ENCODE data around the gene TOP3A. TPM values are rescaled to one million over a fixed set of nuclear protein-coding genes. Genes with fewer than 3 reads are reported as not detected.

TOP3A gene
- total RNA-seq, 1 experiment from 2014 or later, result 48.8 TPM

DNA sequence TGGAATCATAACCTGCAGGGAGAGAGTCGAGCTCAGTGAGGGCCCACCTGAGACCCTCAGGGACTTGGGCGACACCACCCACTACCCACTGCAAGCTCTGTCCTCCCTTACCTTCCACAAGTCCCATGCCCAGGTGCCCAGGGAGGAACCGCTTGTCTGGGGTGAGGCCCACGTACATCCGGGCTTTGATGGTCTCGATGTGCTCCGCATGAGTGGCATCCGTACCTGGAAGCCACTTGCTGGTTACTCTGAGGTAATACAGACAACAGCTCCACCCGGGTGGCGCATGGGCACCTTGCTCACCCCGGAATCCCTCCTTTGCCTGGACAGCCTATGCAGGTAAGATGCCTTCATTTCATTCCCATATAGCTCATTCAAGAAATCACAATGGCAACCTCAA is 29.5 kb downstream of the TOP3A start:
- H3K36me3 ChIP-seq (ENCODE audit: control insufficient read depth in 1 of 2, insufficient read depth in 2 of 2, low read length in 2 of 2), result peaks cover 55 to 77% of the 10 kb centered on the region in 2 experiments
- no peak overlapping the region for H2AFZ ChIP-seq (ENCODE audit: low read depth, low read length, poor library complexity, severe bottlenecking)
- H3K4me3 ChIP-seq (replicated peaks in 1 of 2; ENCODE audit: low read depth in 1 of 2, low read length in 2 of 2), result no peak overlapping the region
- ChIA-PET POLR2A (no interaction called here), CTCF (no interaction called here), RAD21 (ENCODE audit: low non-redundant PET in 1 of 2, low total read pairs in 2 of 2, uncharacterized antibody in 2 of 2, unreplicated experiment in 2 of 2) (no interaction called here)
- no TSS peak for BruUV-seq (replicated peaks)
- intact Hi-C loops (cut with micrococcal nuclease), result no loop called here
- H3K27ac ChIP-seq (ENCODE audit: low read depth, low read length), result no peak overlapping the region
- H3K4me1 ChIP-seq (ENCODE audit: control insufficient read depth in 1 of 2, insufficient read depth in 2 of 2, low read length in 2 of 2), result peaks cover 0 to 9% of the 10 kb centered on the region in 2 experiments; a peak in 1 of 4 replicates
- peaks cover 4% of the 10 kb centered on the region; the same call in 1 of the 2 replicates for H3K79me2 ChIP-seq (ENCODE audit: insufficient read depth, low read length)
- TF ChIP-seq, protein P1, sequence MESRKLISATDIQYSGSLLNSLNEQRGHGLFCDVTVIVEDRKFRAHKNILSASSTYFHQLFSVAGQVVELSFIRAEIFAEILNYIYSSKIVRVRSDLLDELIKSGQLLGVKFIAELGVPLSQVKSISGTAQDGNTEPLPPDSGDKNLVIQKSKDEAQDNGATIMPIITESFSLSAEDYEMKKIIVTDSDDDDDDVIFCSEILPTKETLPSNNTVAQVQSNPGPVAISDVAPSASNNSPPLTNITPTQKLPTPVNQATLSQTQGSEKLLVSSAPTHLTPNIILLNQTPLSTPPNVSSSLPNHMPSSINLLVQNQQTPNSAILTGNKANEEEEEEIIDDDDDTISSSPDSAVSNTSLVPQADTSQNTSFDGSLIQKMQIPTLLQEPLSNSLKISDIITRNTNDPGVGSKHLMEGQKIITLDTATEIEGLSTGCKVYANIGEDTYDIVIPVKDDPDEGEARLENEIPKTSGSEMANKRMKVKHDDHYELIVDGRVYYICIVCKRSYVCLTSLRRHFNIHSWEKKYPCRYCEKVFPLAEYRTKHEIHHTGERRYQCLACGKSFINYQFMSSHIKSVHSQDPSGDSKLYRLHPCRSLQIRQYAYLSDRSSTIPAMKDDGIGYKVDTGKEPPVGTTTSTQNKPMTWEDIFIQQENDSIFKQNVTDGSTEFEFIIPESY (IDR thresholded peaks at IDR 0.05; ENCODE audit: extremely low read depth, insufficient replicate concordance, low read length), result no peak
- no peak for TF ChIP-seq POLR2A (IDR thresholded peaks at IDR 0.05; ENCODE audit: borderline replicate concordance, extremely low read depth, insufficient read depth, insufficient read length)
- TF ChIP-seq, protein P2, sequence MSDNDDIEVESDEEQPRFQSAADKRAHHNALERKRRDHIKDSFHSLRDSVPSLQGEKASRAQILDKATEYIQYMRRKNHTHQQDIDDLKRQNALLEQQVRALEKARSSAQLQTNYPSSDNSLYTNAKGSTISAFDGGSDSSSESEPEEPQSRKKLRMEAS (IDR thresholded peaks at IDR 0.05), result no peak
- TF ChIP-seq SRF (IDR thresholded peaks at IDR 0.05; ENCODE audit: low read depth), result no peak
- no peak for TF ChIP-seq CBX3 (IDR thresholded peaks at IDR 0.05; ENCODE audit: low read depth)
- TF ChIP-seq EZH2phosphoT487 (IDR thresholded peaks at IDR 0.05; ENCODE audit: borderline replicate concordance), result no peak
- TF ChIP-seq EGR1 (IDR thresholded peaks at IDR 0.05; ENCODE audit: low read depth), result no peak
- TF ChIP-seq, protein P3, sequence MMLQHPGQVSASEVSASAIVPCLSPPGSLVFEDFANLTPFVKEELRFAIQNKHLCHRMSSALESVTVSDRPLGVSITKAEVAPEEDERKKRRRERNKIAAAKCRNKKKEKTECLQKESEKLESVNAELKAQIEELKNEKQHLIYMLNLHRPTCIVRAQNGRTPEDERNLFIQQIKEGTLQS (IDR thresholded peaks at IDR 0.05), result no peak
- no peak for TF ChIP-seq SP1 (IDR thresholded peaks at IDR 0.05; ENCODE audit: low read depth)
- TF ChIP-seq ZFX (IDR thresholded peaks at IDR 0.05), result no peak
- no peak for TF ChIP-seq TCF7L2 (IDR thresholded peaks at IDR 0.05; ENCODE audit: borderline replicate concordance, extremely low read depth, insufficient read depth, insufficient read length)
- no peak for TF ChIP-seq CEBPB (IDR thresholded peaks at IDR 0.05; ENCODE audit: low read depth)
- no peak for TF ChIP-seq JUND (IDR thresholded peaks at IDR 0.05)
- TF ChIP-seq SIN3A (IDR thresholded peaks at IDR 0.05; ENCODE audit: low read depth), result no peak
- TF ChIP-seq POLR2AphosphoS5 (IDR thresholded peaks at IDR 0.05; ENCODE audit: low read depth, low read length), result no peak
- TF ChIP-seq, protein P4, sequence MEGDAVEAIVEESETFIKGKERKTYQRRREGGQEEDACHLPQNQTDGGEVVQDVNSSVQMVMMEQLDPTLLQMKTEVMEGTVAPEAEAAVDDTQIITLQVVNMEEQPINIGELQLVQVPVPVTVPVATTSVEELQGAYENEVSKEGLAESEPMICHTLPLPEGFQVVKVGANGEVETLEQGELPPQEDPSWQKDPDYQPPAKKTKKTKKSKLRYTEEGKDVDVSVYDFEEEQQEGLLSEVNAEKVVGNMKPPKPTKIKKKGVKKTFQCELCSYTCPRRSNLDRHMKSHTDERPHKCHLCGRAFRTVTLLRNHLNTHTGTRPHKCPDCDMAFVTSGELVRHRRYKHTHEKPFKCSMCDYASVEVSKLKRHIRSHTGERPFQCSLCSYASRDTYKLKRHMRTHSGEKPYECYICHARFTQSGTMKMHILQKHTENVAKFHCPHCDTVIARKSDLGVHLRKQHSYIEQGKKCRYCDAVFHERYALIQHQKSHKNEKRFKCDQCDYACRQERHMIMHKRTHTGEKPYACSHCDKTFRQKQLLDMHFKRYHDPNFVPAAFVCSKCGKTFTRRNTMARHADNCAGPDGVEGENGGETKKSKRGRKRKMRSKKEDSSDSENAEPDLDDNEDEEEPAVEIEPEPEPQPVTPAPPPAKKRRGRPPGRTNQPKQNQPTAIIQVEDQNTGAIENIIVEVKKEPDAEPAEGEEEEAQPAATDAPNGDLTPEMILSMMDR (IDR thresholded peaks at IDR 0.05 in 2 of 3, conservative IDR thresholded peaks at IDR 0.05 in 1 of 3; ENCODE audit: borderline replicate concordance in 1 of 3, insufficient read depth in 1 of 3, low read depth in 2 of 3, low read length in 2 of 3), result no peak
- TF ChIP-seq RAD21 (IDR thresholded peaks at IDR 0.05; ENCODE audit: low read depth), result no peak
- TF ChIP-seq, protein P5, sequence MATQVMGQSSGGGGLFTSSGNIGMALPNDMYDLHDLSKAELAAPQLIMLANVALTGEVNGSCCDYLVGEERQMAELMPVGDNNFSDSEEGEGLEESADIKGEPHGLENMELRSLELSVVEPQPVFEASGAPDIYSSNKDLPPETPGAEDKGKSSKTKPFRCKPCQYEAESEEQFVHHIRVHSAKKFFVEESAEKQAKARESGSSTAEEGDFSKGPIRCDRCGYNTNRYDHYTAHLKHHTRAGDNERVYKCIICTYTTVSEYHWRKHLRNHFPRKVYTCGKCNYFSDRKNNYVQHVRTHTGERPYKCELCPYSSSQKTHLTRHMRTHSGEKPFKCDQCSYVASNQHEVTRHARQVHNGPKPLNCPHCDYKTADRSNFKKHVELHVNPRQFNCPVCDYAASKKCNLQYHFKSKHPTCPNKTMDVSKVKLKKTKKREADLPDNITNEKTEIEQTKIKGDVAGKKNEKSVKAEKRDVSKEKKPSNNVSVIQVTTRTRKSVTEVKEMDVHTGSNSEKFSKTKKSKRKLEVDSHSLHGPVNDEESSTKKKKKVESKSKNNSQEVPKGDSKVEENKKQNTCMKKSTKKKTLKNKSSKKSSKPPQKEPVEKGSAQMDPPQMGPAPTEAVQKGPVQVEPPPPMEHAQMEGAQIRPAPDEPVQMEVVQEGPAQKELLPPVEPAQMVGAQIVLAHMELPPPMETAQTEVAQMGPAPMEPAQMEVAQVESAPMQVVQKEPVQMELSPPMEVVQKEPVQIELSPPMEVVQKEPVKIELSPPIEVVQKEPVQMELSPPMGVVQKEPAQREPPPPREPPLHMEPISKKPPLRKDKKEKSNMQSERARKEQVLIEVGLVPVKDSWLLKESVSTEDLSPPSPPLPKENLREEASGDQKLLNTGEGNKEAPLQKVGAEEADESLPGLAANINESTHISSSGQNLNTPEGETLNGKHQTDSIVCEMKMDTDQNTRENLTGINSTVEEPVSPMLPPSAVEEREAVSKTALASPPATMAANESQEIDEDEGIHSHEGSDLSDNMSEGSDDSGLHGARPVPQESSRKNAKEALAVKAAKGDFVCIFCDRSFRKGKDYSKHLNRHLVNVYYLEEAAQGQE (IDR thresholded peaks at IDR 0.05; ENCODE audit: low read depth), result no peak
- TF ChIP-seq EZH2 (IDR thresholded peaks at IDR 0.05), result no peak
- no peak for TF ChIP-seq YY1 (IDR thresholded peaks at IDR 0.05; ENCODE audit: extremely low read depth, insufficient replicate concordance, low read depth, low read length)
- no peak for DNase-seq (ENCODE audit: low read depth, low spot score)
- H4K20me1 ChIP-seq (ENCODE audit: insufficient read depth), result peaks cover 3% of the 10 kb centered on the region; the same call in 1 of the 2 replicates
- H3K9ac ChIP-seq (ENCODE audit: low read length), result no peak overlapping the region
- no peaks in the 10 kb centered on the region for H3K9me2 ChIP-seq (ENCODE audit: insufficient read depth)
- ATAC-seq, result no peak
- no peaks in the 10 kb centered on the region for H3K9me3 ChIP-seq (ENCODE audit: control insufficient read depth in 1 of 2, insufficient read depth in 1 of 2, low read depth in 1 of 2, low read length in 2 of 2)
- no peak overlapping the region for H3K4me2 ChIP-seq (ENCODE audit: low read length)
- H3K27me3 ChIP-seq (ENCODE audit: insufficient read depth, low read length), result no peaks in the 10 kb centered on the region
